SU-DHL-6 (cell line): ENCODE measurements around the gene XKR7.

Experiments used
- CTCF ChIP-seq: fragments of 200-600 bp; sonication (generic); IDR thresholded peaks from one replicate; pipeline ENCODE4 v1.5.1; 2017; ENCODE audit warnings: antibody characterized with exemption, mild to moderate bottlenecking, low read length, moderate library complexity; ENCODE audit not compliant: insufficient read depth, poor library complexity, severe bottlenecking
- EZH2phosphoT487 ChIP-seq: fragments of 200-600 bp; sonication (generic), shearing (Covaris generic); conservative IDR thresholded peaks from 2 replicates; pipeline ENCODE4 v1.6.1; 2018; ENCODE audit warnings: mild to moderate bottlenecking, antibody characterized with exemption, low read length, moderate library complexity, mixed read lengths

DNA sequence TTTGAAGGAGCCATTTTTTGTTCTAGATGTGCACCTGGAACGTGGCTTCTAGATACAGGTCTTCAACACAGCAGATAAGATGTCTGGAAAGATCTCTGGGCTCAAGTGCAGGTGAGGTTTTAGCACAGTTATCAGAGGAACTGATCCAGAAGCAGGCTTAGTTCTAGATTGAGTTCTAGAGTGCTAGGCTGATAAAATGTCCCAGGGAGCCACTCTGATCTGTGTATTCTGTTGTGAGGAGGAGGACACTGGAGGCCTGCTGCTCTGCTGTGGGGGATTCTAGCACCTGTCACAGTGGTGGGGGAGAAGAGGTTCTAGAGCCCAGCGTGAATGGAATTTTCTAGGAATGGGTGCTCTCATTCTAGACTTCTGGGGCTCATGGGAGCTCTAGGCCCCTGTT, 30.3 kb downstream of the XKR7 start:
- no peak for TF ChIP-seq CTCF
- TF ChIP-seq EZH2phosphoT487 = no peak
